ENCODE results near the gene TMEM123. TPM values are rescaled to one million over a fixed set of nuclear protein-coding genes. Genes with fewer than 3 reads are reported as not detected.

TMEM123 gene
- total RNA-seq, 1 donor from 2014 or later = 156 TPM

DNA sequence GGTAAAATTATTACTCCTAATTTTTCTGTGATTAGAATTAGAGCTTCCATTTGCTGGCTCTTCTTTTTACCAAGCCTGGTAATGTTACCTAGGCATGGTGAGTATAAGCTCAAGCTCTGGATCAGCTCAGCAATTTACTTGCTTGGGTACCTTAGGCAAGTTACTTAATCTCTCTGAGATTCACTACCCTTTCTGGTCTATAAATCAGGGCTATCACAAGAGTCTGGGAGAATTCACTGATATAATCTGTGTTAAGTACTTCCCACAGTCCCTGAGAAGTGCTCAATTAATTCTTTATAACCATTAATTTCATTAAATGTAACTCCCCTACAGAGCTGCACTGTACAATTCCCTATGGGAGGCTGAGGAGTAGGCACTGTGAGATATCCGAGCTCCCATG, 44.2 kb downstream of the TMEM123 start:
- H3K27ac ChIP-seq = no peak overlapping the region
- H3K4me1 ChIP-seq = peaks cover 25% of the 10 kb centered on the region
- H3K4me3 ChIP-seq = no peak overlapping the region
- intact Hi-C loops (cut with DNase I) = no loop called here
- TF ChIP-seq POLR2A (IDR thresholded peaks at IDR 0.05) (no peak), POLR2AphosphoS5 (IDR thresholded peaks at IDR 0.05; ENCODE audit: insufficient read depth in 1 of 2, low read depth in 1 of 2) (no peak)
- TF ChIP-seq, protein P1, sequence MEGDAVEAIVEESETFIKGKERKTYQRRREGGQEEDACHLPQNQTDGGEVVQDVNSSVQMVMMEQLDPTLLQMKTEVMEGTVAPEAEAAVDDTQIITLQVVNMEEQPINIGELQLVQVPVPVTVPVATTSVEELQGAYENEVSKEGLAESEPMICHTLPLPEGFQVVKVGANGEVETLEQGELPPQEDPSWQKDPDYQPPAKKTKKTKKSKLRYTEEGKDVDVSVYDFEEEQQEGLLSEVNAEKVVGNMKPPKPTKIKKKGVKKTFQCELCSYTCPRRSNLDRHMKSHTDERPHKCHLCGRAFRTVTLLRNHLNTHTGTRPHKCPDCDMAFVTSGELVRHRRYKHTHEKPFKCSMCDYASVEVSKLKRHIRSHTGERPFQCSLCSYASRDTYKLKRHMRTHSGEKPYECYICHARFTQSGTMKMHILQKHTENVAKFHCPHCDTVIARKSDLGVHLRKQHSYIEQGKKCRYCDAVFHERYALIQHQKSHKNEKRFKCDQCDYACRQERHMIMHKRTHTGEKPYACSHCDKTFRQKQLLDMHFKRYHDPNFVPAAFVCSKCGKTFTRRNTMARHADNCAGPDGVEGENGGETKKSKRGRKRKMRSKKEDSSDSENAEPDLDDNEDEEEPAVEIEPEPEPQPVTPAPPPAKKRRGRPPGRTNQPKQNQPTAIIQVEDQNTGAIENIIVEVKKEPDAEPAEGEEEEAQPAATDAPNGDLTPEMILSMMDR (IDR thresholded peaks at IDR 0.05) = no peak
- H3K36me3 ChIP-seq = peaks cover 0 to 2% of the 10 kb centered on the region in 2 donors
- no peaks in the 10 kb centered on the region for H3K27me3 ChIP-seq
- no peak for DNase-seq (ENCODE audit: extremely low spot score in 2 of 2)
- no peaks in the 10 kb centered on the region for H3K9me3 ChIP-seq

GRCh38 chr11:102407901-102408300, 44.7 kb downstream of the TMEM123 start:
- Histone ChIP-seq H3K36me3 (peaks cover 0 to 6% of the 10 kb centered on the region in 2 donors), H3K4me3 (no peak overlapping the region), H3K4me1 (peaks cover 25% of the 10 kb centered on the region), H3K27ac (no peak overlapping the region), H3K27me3 (no peaks in the 10 kb centered on the region), H3K9me3 (no peaks in the 10 kb centered on the region)
- no peak for DNase-seq (ENCODE audit: extremely low spot score in 2 of 2)
- TF ChIP-seq POLR2A (IDR thresholded peaks at IDR 0.05) (no peak), POLR2AphosphoS5 (IDR thresholded peaks at IDR 0.05; ENCODE audit: insufficient read depth in 1 of 2, low read depth in 1 of 2) (no peak)
- TF ChIP-seq, protein P1 (IDR thresholded peaks at IDR 0.05) = no peak
- intact Hi-C loops (cut with DNase I) = no loop called here

DNA sequence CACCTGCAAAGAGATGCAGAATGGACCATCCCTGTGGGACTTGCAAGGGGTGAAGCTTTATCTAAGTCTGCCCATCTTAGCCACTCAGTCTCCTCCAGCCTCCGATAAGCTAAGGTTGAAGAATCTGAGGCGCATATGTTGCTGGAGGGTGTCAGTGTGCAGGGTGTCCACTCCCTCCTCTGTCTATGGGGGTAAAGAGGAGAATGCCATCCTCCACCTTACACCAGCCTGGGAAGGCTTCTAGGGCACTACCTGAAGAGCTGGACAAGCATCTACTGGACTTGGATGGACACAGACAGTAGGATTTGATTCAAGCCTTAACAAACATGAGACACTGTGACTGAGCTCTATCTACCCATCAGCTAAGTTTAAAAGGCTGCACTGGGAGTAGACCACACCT, 46.5 kb downstream of the TMEM123 start:
- no peak for DNase-seq (ENCODE audit: extremely low spot score in 2 of 2)
- TF ChIP-seq, protein P1 (IDR thresholded peaks at IDR 0.05) = no peak
- TF ChIP-seq POLR2AphosphoS5 (IDR thresholded peaks at IDR 0.05; ENCODE audit: insufficient read depth in 1 of 2, low read depth in 1 of 2) = no peak
- no peak for TF ChIP-seq POLR2A (IDR thresholded peaks at IDR 0.05)
- Histone ChIP-seq H3K36me3 (peaks cover 3 to 23% of the 10 kb centered on the region in 2 donors), H3K27me3 (no peaks in the 10 kb centered on the region), H3K4me1 (peaks cover 25% of the 10 kb centered on the region), H3K9me3 (no peaks in the 10 kb centered on the region), H3K27ac (no peak overlapping the region), H3K4me3 (no peak overlapping the region)
- intact Hi-C loops (cut with DNase I) = no loop called here

DNA sequence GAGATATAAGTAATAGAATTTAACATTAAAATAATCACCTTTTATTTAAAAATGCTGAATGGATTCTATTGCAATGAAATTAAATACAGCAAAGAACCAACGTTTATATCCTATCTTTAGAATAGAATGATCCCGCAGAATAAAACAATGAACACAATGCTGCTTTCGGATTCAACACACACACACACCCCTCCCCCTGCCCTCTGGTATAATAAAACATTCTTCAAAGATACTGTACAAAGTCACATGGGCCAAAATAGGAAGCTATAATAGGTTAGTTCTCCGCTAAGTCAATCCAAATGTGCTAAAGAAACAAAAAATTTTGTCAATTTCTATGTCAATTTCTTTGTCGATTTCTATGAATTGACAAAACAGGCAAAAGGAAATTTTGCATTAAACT, 47.1 kb downstream of the TMEM123 start:
- Histone ChIP-seq H3K27me3 (no peaks in the 10 kb centered on the region), H3K27ac (no peak overlapping the region), H3K4me3 (no peak overlapping the region), H3K36me3 (peaks cover 3 to 29% of the 10 kb centered on the region in 2 donors), H3K4me1 (peaks cover 24% of the 10 kb centered on the region), H3K9me3 (no peaks in the 10 kb centered on the region)
- no peak for DNase-seq (ENCODE audit: extremely low spot score in 2 of 2)
- TF ChIP-seq, protein P1 (IDR thresholded peaks at IDR 0.05) = no peak
- no peak for TF ChIP-seq POLR2AphosphoS5 (IDR thresholded peaks at IDR 0.05; ENCODE audit: insufficient read depth in 1 of 2, low read depth in 1 of 2)
- no peak for TF ChIP-seq POLR2A (IDR thresholded peaks at IDR 0.05)
- intact Hi-C loops (cut with DNase I) = no loop called here

DNA sequence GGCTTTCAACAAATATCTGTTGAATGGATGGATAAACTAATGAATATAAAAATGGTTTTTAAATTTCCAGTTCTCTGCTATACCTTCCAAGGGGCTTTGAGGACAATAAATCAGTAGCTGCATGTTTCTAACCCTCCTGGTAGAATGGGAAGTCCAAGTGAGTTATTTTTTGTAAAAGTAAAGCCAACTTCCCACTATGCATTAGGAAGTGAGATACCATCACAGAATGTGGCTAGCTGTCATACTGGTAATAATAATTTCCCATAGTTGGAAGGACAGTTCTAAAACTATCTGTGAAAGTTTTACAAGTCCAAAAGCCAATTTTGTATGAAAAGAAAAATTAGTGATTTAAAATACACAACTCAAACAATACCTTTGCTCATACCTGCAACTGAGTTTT, 50.0 kb downstream of the TMEM123 start:
- TF ChIP-seq, protein P1 (IDR thresholded peaks at IDR 0.05) = no peak
- TF ChIP-seq POLR2AphosphoS5 (IDR thresholded peaks at IDR 0.05; ENCODE audit: insufficient read depth in 1 of 2, low read depth in 1 of 2) (no peak), POLR2A (IDR thresholded peaks at IDR 0.05) (no peak)
- H3K27ac ChIP-seq = no peak overlapping the region
- no peaks in the 10 kb centered on the region for H3K27me3 ChIP-seq
- DNase-seq (ENCODE audit: extremely low spot score in 2 of 2) = no peak
- H3K36me3 ChIP-seq = peaks cover 3 to 41% of the 10 kb centered on the region in 2 donors
- intact Hi-C loops (cut with DNase I) = loop anchor here (5.0 kb wide), 1 partner anchor 335 kb away; no protein-coding TSS in a partner anchor
- peaks cover 14% of the 10 kb centered on the region for H3K4me1 ChIP-seq
- no peak overlapping the region for H3K4me3 ChIP-seq
- no peaks in the 10 kb centered on the region for H3K9me3 ChIP-seq
